HG03159 (cell line): ENCODE measurements around the gene MRC1.

Experiments
- ATAC-seq: cut with Tn5 transposase; IDR thresholded peaks from one replicate; pipeline ENCODE4 v1.9.1; 2021; ENCODE audit warnings: mild to moderate bottlenecking, moderate library complexity; ENCODE audit not compliant: unreplicated experiment

MRC1 gene

GRCh38 chr10:17808971-17809841 lies at the start of gene MRC1:
Gene MRC1, plus strand, starts transcription at chr10:17809348. Its CDS starts 118 bp downstream, at chr10:17809466.
- no peak for ATAC-seq

DNA sequence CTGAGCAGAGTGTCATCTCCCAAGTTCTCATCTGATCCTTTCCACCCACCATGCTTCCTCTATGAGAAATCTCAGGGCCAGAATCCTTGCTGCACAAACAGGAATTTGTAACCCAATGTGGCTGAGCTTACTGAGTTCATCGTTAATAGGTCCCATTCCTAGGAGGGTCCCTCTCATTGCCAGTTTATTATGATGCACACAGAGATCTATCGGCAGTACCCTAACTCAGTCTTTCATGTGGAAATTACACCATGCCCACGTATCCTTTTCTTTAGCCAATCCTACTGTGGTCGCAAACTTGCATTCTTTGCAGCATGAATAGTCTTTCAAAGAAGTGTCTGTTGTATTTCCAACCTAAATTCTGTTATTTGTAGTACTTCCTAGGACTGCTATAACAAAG lies 45.0 kb upstream of the MRC1 start:
- no peak for ATAC-seq

DNA sequence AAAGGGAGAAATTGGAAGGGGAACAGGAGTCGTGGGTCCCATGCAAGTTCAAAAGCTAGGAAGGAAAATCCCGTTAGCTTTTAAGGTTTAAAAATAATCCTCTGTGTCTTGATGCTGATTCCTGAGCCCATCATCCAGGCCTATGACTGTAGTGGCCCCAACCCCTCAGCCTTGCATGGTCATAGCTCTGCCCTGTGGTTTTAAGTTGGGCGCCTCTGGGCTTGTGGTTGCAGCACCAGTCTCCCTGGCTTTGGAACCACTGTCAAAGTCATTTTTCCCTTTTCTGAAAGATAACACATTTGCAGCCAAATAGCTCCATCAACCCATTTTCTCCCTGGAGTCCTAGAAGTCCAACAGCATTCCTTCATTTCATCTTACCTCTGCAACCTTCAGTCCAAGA lies 43.5 kb upstream of the MRC1 start:
- no peak for ATAC-seq

DNA sequence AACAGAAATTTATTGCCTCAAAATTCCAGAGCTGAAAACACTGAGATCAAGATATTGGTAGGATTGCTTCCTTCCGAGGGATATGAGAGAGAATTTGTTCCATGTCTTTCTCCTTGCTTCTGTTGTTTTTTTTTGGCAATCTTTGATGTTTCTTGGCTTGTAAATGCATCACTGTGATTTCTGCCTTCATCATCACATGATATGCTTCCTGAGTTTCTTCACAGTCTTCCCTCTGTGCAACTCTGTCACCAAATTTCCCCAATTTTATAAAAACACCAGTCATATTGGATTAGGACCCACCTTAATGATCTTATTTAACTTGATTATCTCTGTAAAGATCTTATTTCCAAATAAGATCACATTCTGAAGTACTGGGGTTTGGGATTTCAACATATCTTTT lies 42.4 kb upstream of the MRC1 start:
- no peak for ATAC-seq

- ATAC-seq = no peak
Observed at GRCh38 chr10:17768496-17768895, 40.7 kb upstream of the MRC1 start.

GRCh38 chr10:17768957-17769356 lies 40.2 kb upstream of the MRC1 start:
- no peak for ATAC-seq

DNA sequence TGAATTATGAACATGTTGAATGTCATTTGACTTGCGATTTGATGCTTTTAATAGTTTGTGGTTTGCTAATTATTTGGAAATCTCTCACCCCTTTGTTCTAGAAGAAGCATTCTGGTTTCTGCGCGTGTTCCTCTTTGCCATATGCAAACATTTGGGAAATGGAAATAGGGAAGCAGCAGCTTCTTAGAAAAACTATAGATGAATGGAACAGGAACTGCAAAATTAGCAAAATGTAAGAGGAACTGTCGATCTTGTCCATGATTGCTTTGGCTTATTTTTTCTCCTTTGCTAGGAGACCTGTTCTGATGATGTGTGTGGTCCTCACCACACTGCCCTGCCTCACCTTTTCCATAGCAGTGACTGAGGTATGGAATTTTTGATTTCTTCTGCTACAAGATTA lies 38.1 kb upstream of the MRC1 start:
- no peak for ATAC-seq

DNA sequence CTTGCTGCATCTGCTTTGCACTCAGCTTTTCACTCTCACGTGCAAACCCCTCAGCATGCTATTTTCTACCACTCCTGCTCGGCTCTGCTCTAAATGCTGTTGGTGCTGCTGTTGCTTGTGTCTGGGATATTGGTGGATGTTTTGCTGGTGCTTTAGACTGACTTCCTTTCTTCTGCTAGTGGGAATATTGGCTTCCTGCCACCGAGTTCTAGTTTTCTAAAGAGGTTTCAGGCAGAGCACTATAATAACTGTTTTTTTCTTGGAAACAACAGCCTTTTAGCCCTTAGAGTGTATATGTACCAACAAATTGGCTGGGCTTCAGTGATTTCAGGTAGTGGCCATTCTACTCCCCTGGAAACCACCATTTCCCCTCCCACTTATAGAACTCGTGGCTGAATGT lies 29.4 kb upstream of the MRC1 start:
- no peak for ATAC-seq

DNA sequence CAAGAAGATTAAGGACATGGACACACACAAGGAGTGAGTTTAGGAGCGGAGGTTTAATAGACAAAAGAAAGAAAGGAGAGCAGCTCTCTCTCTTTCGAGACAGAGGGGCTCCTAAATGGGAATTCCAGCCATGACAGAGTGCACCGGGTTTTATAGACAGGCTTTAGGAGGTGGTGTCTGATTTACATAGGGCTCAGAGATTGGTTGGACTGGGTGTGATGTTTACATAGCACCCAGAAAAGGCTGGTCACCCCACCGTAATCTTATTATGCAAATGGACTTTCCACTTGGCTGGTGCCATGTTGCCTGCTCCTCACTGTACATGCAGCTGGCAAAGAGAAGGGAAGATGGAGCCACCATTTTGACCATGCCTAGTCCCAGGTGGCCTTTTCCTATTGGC lies 28.4 kb upstream of the MRC1 start:
- ATAC-seq = no peak

DNA sequence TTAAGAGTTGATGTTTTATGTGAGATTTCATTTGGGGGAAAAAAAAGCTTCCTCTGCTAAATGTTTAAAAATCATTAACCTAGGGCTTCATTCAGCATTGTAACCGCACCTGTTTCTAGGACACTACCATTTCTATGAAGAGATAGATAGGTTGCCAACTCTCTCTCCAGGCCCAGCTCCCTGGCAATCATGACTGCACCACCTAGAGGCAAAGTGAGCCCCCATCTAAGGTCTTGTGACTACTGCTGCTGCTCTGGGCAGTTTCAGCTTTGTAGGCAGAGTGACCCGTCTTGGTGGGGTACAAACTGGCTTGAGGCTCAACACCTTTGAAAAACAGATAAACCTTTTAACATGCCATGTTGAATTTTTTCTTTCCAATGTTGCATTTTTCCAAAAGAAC lies 27.3 kb upstream of the MRC1 start:
- no peak for ATAC-seq

DNA sequence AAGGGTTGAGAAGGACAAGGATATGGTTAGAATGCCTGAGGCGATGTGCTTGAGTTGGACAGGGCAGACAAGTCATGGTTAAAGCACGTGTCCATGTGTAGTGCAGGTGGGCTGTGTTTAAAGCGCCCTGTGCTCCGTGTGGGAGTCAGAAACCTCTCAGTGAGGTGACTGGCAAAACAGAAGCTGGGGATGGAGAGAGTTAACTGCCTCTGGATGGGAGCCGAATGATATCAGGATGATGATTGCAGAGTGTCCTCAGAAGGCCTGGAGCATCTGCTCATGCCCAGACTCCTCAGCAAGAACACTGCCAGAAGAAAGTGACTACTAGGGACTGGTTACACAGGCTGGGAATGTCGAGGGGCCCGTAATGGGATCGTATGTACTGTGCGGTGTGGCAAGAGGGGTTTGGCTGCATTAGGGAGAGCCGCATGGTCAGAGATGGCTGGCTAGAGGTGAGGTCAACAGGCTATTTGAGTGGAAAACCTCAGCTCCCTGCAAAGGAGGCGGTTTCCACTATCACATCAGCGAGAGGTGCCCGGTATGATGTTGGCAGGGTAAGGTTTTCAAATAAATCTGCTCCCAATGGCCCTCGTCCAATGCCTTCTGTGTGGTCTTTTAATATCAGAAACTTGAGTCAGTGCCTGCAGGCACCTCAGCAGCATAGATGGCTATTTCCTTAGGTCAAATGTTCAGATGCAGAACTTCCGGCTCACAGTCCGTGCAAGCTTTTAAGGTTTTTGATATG lies 26.1 kb upstream of the MRC1 start:
- no peak for ATAC-seq

- no peak for ATAC-seq
Observed at GRCh38 chr10:17783751-17784150, 25.4 kb upstream of the MRC1 start.

DNA sequence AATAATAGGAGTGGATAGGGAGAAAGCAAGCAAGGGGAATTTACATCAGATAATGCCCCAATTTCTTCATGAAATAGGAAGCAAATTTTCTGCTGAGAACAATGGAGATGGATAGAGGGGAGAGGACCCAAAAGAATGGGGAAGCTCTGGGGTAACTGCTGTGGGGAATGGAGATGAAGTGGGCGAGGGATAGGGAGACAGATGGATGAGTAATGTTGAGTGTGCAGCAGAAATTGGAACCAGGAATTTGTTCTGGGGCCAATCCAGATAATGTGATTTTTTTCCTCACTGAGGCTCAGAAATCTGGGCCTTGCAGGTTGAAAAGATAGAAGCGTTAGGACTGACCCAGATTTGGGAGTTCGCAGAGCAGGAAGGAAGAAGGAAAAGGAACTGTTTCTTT lies 24.5 kb upstream of the MRC1 start:
- no peak for ATAC-seq

- no peak for ATAC-seq
Observed at GRCh38 chr10:17785276-17785930, 23.7 kb upstream of the MRC1 start.

DNA sequence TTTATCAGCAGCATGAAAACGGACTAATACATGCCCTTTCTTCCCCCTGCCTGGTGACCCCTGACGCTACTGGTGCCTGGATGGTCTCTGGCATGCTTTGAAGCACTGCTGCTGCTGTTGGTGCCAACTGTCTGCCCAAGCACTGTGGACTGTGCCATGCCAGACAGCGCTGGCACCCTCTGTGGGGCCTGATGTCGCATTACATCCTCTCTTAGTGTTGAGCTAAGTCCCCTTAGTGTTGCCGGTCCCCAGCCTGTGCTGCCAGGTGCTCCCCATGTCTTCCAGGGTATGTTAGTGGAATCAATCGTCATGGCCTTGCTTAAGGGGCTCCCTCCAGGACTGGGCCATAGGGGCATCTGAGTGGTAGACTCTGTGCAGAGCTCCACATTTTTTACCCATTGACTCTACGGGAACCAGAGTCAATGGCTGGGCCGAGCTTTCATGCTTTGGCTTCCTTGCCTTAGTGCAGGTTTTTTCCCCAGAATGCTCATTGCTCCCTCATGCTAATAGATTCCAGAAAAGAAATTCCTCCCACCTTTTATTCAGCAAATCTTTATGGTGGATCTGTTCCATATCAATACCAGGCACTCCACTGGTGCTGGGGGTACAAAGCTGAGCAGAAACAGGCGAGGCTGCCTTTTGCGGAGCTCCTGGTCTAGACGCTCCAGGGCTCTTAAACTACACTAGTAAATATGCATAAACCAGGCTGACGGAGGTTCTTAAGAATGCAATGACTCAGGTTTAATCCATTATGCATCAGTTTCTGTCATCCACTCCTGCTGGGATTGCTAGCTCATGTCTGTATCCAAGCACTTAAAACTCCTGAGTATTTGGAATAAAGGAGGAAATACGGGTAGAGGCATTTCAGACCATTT lies 21.8 kb upstream of the MRC1 start:
- no peak for ATAC-seq

DNA sequence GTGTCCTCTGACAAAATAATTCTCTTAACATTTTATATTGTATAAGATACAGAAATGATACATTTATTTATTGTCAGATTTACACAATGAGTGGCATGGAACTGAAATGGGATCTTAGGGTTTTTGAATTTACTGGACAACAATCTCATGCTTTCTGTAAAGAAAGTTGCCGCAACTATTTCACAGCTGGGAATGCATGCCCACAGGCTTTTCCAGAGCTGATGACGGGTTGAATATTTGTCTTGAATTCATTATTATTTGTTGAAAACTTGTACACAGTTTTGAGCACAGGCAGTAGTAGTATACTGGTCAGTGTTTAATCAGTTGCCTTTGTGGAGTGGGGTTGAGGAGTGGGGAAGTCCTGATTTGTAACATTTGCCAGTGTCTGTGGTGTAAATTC lies 20.5 kb upstream of the MRC1 start:
- ATAC-seq = no peak

DNA sequence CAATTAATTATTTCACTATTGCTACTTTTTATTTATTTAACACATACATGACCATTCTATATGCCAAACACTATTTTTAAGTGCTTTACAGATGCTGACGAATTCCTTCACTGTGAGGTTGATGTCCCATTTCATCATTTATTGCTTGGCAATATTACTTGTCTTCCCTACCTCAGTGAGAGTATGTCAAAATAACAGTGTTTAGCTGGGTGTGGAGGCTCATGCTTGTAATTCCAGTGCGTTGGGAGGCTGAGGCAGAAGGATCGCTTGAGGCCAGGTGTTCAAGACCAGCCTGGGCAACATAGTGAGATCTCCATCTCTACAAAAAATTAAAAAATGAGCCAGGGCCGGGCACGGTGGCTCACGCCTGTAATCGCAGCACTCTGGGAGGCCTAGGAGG lies 19.8 kb upstream of the MRC1 start:
- ATAC-seq = no peak

- ATAC-seq = no peak
Observed at GRCh38 chr10:17790651-17791050, 18.5 kb upstream of the MRC1 start.

DNA sequence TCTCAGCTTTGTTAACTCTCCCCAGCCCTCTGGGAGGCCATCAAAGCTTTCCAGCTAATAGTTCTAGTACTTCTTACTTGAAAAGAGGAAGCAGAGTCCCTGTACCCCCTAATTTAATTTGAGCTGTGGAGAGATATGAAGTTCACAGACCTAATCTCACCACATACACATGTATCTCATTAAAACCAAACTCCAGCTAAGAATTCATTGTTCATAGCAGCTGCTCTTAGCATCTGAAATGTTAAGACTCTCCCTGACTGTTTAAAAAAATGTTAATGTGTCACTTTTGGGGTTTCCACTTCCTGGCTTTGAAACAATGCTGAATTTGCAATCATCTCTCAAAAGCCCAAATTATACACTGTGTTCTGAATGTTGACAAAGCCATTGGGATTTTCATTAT lies 16.2 kb upstream of the MRC1 start:
- no peak for ATAC-seq

- ATAC-seq = no peak
Observed at GRCh38 chr10:17793823-17794644, 15.1 kb upstream of the MRC1 start.
